ENCODE data around the gene BOLA3.

GRCh38 chr2:74188696-74189095, 41.0 kb upstream of the BOLA3 start:
- TF ChIP-seq REST (IDR thresholded peaks at IDR 0.05; ENCODE audit: insufficient read depth in 1 of 2, low read depth in 2 of 2, low read length in 2 of 2) (no peak), POLR2AphosphoS5 (IDR thresholded peaks at IDR 0.05; ENCODE audit: low read depth, low read length) (no peak), TAF1 (IDR thresholded peaks at IDR 0.05; ENCODE audit: borderline replicate concordance, insufficient read depth, low read length) (no peak)
